SK-N-MC (cell line): ENCODE data around the gene TMEM132D.

Experiments
- EZH2 ChIP-seq: fragments of 200-600 bp; sonication (generic); IDR thresholded peaks from one replicate; pipeline ENCODE4 v1.6.1; 2017; ENCODE audit warnings: antibody characterized with exemption
- FOXP2 ChIP-seq: optimal IDR thresholded peaks from 2 replicates; pipeline ENCODE3; 2011; ENCODE audit warnings: mild to moderate bottlenecking, moderate library complexity; ENCODE audit not compliant: insufficient read depth; ENCODE audit errors: extremely low read length, control extremely low read depth
- POLR2AphosphoS5 ChIP-seq: IDR thresholded peaks from 2 replicates; pipeline ENCODE4 v1.6.1; 2012; ENCODE audit warnings: mild to moderate bottlenecking, low read depth, low read length, borderline replicate concordance

GRCh38 chr12:129675496-129675895 lies 228.3 kb downstream of the TMEM132D start:
- TF ChIP-seq POLR2AphosphoS5 (no peak), EZH2 (no peak), FOXP2 (no peak)
